H1 (cell line): ENCODE data around the gene SIRT7. TPM values are rescaled to one million over a fixed set of nuclear protein-coding genes. Genes with fewer than 3 reads are reported as not detected.

Experiments used
- CTCF ChIA-PET: fragments of 300-600 bp; sonication (Branson Sonifier 250); formaldehyde crosslinking; loops from one replicate; lab custom pipeline; 2021; ENCODE audit not compliant: partially characterized antibody; lab: Charles Lee
- POLR2A ChIA-PET: fragments of 300-600 bp; sonication (Branson Sonifier 250); formaldehyde crosslinking; loops from one replicate; lab custom pipeline; 2021; ENCODE audit warnings: inconsistent platforms; ENCODE audit not compliant: partially characterized antibody; lab: Charles Lee
- DNase-seq, 2 experiments: peaks; one replicate each; pipeline versions ENCODE4 v3.0.0 to v3.0.0-alpha.2; 2010 to 2022; ENCODE audit warnings: low spot score in 2 of 2, low read depth in 1 of 2, mixed read lengths in 1 of 2
- FAIRE-seq: peaks from 2 replicates; lab custom pipeline; 2011; peaks lifted over from hg19 to GRCh38; lab: Jason Lieb, UNC
- H2AFZ ChIP-seq: 2 replicates; pipeline ENCODE4 v1.8.1; 2012; ENCODE audit warnings: low read length, inconsistent platforms
- H2AK5ac ChIP-seq: 2 replicates; pipeline ENCODE4 v1.6.1; 2013; ENCODE audit warnings: low read depth, low read length
- H2BK120ac ChIP-seq: replicated peaks from 2 replicates; pipeline ENCODE3; 2013; ENCODE audit warnings: low read depth, low read length, inconsistent platforms
- H2BK12ac ChIP-seq: 2 replicates; pipeline ENCODE4 v1.6.1; 2013; ENCODE audit warnings: low read depth, low read length
- H2BK15ac ChIP-seq: 2 replicates; pipeline ENCODE4 v1.6.1; 2013; ENCODE audit warnings: low read length
- H2BK20ac ChIP-seq: 2 replicates; pipeline ENCODE4 v1.6.1; 2013; ENCODE audit warnings: low read length
- H2BK5ac ChIP-seq: 2 replicates; pipeline ENCODE4 v1.6.1; 2013; ENCODE audit warnings: low read depth, low read length
- H3K14ac ChIP-seq: 2 replicates; pipeline ENCODE4 v1.6.1; 2013; ENCODE audit warnings: inconsistent platforms; ENCODE audit not compliant: insufficient read length
- H3K18ac ChIP-seq: 2 replicates; pipeline ENCODE4 v1.6.1; 2013; ENCODE audit warnings: low read length; ENCODE audit errors: extremely low read depth
- H3K23ac ChIP-seq: 2 replicates; pipeline ENCODE4 v1.6.1; 2013; ENCODE audit warnings: inconsistent platforms; ENCODE audit not compliant: insufficient read length
- H3K23me2 ChIP-seq: 2 replicates; pipeline ENCODE4 v1.6.1; 2013; ENCODE audit warnings: low read depth, low read length
- H3K27ac ChIP-seq: 2 replicates; pipeline ENCODE4 v1.6.1; 2011; ENCODE audit warnings: low read depth, low read length, inconsistent platforms
- H3K27me3 ChIP-seq, 4 experiments: replicated peaks in 1 of 4; 1 replicate in 1 of 4; 2 replicates in 3 of 4; pipeline versions ENCODE4 v1.6.1 to v1.8.1; 2011 to 2013; ENCODE audit warnings: low read length in 3 of 4, mild to moderate bottlenecking in 3 of 4, inconsistent platforms in 2 of 4, mixed read lengths in 2 of 4, moderate library complexity in 1 of 4; ENCODE audit not compliant: control insufficient read depth in 3 of 4, insufficient read depth in 3 of 4; ENCODE audit errors: extremely low read depth in 1 of 4
- H3K36me3 ChIP-seq, 4 experiments: 2 replicates each; pipeline versions ENCODE4 v1.6.1 to v1.8.1; 2011 to 2013; ENCODE audit warnings: mild to moderate bottlenecking in 4 of 4, low read length in 3 of 4, moderate library complexity in 2 of 4, control low read depth in 1 of 4, inconsistent platforms in 1 of 4; ENCODE audit not compliant: insufficient read depth in 4 of 4, control insufficient read depth in 2 of 4
- H3K4ac ChIP-seq: replicated peaks from 2 replicates; pipeline ENCODE3; 2013; ENCODE audit warnings: low read length, low read depth, mixed read lengths, inconsistent platforms; ENCODE audit not compliant: insufficient read length
- H3K4me1 ChIP-seq, 4 experiments: replicated peaks in 1 of 4; 1 replicate in 1 of 4; 2 replicates in 3 of 4; pipeline versions ENCODE4 v1.6.1 to v1.8.1; 2011 to 2013; ENCODE audit warnings: low read length in 3 of 4, inconsistent platforms in 2 of 4, mixed read lengths in 1 of 4; ENCODE audit not compliant: insufficient read depth in 4 of 4, control insufficient read depth in 3 of 4
- H3K4me2 ChIP-seq, 2 experiments: 2 replicates each; pipeline versions ENCODE4 v1.6.1 to v1.8.1; 2011 to 2013; ENCODE audit warnings: low read depth in 2 of 2, low read length in 2 of 2, control low read depth in 1 of 2, inconsistent platforms in 1 of 2, mild to moderate bottlenecking in 1 of 2; ENCODE audit not compliant: insufficient read depth in 1 of 2
- H3K4me3 ChIP-seq, 4 experiments: fragments of 200-600, 300-600 bp in 1 of 4; sonication (generic), shearing (Covaris generic), sonication (Bioruptor Twin) in 1 of 4; 2 replicates each; pipeline versions ENCODE4 v1.5.1 to v1.8.1; 2011 to 2016; ENCODE audit warnings: low read length in 4 of 4, low read depth in 3 of 4, control low read depth in 2 of 4, inconsistent platforms in 2 of 4, mild to moderate bottlenecking in 2 of 4, mixed read lengths in 1 of 4, moderate library complexity in 1 of 4; ENCODE audit not compliant: insufficient read depth in 2 of 4; ENCODE audit errors: extremely low read depth in 1 of 4
- H3K56ac ChIP-seq: replicated peaks from 2 replicates; pipeline ENCODE3; 2013; ENCODE audit warnings: low read depth, mild to moderate bottlenecking, mixed read lengths, low read length, inconsistent platforms; ENCODE audit not compliant: insufficient read length
- H3K79me1 ChIP-seq: 2 replicates; pipeline ENCODE4 v1.6.1; 2013; ENCODE audit warnings: low read depth, low read length, control low read depth
- H3K79me2 ChIP-seq, 2 experiments: 2 replicates each; pipeline versions ENCODE4 v1.6.1 to v1.8.1; 2012 to 2013; ENCODE audit warnings: low read length in 2 of 2, mild to moderate bottlenecking in 2 of 2, inconsistent platforms in 1 of 2; ENCODE audit not compliant: insufficient read depth in 2 of 2, control insufficient read depth in 1 of 2
- H3K9ac ChIP-seq, 4 experiments: replicated peaks in 1 of 4; 1 replicate in 1 of 4; 2 replicates in 3 of 4; pipeline versions ENCODE4 v1.6.1 to v1.8.1; 2011 to 2013; ENCODE audit warnings: low read depth in 3 of 4, low read length in 3 of 4, control low read depth in 2 of 4, mild to moderate bottlenecking in 2 of 4, moderate library complexity in 2 of 4, inconsistent platforms in 1 of 4; ENCODE audit errors: extremely low read depth in 1 of 4
- H3K9me3 ChIP-seq, 2 experiments: 2 replicates each; pipeline versions ENCODE4 v1.6.1 to v1.8.1; 2012 to 2013; ENCODE audit warnings: mild to moderate bottlenecking in 2 of 2, moderate library complexity in 2 of 2, control low read depth in 1 of 2, inconsistent platforms in 1 of 2, low read depth in 1 of 2, low read length in 1 of 2, mixed read lengths in 1 of 2; ENCODE audit not compliant: insufficient read depth in 2 of 2
- H4K20me1 ChIP-seq, 2 experiments: replicated peaks in 1 of 2; 2 replicates each; pipeline versions ENCODE3 to v1.8.1; 2011 to 2013; ENCODE audit warnings: inconsistent platforms in 2 of 2, low read length in 2 of 2, mild to moderate bottlenecking in 1 of 2; ENCODE audit not compliant: insufficient read depth in 2 of 2, control insufficient read depth in 1 of 2
- H4K5ac ChIP-seq: 2 replicates; pipeline ENCODE4 v1.6.1; 2013; ENCODE audit warnings: low read length, low read depth, mixed read lengths, inconsistent platforms; ENCODE audit not compliant: insufficient read length
- H4K8ac ChIP-seq: 2 replicates; pipeline ENCODE4 v1.8.0; 2013; ENCODE audit warnings: mild to moderate bottlenecking, moderate library complexity, low read length, inconsistent platforms; ENCODE audit not compliant: insufficient read depth; ENCODE audit errors: extremely low read depth
- H4K91ac ChIP-seq: replicated peaks from 2 replicates; pipeline ENCODE3; 2013; ENCODE audit warnings: low read length, mixed read lengths, inconsistent platforms; ENCODE audit not compliant: insufficient read length
- EGR1 ChIP-seq: IDR thresholded peaks from 2 replicates; pipeline ENCODE4 v1.6.1; 2011; ENCODE audit warnings: low read depth, low read length, borderline replicate concordance
- EP300 ChIP-seq, 2 experiments: IDR thresholded peaks; 1 replicate in 1 of 2; 2 replicates in 1 of 2; pipeline ENCODE4 v1.6.1; 2011 to 2012; ENCODE audit warnings: low read depth in 2 of 2, low read length in 2 of 2, mild to moderate bottlenecking in 2 of 2, borderline replicate concordance in 1 of 2, inconsistent platforms in 1 of 2, moderate library complexity in 1 of 2
- GABPA ChIP-seq: IDR thresholded peaks from 2 replicates; pipeline ENCODE4 v1.6.1; 2011; ENCODE audit warnings: mild to moderate bottlenecking, low read length, moderate library complexity, borderline replicate concordance; ENCODE audit not compliant: insufficient read depth
- MAFK ChIP-seq: IDR thresholded peaks from 2 replicates; pipeline ENCODE4 v1.6.1; 2012; ENCODE audit warnings: low read depth, mild to moderate bottlenecking, improper control_type of control experiment, low read length
- SUZ12 ChIP-seq: fragments of 200-600 bp; sonication (generic); IDR thresholded peaks from 2 replicates; pipeline ENCODE4 v1.6.1; 2012; ENCODE audit warnings: mild to moderate bottlenecking, inconsistent platforms, low read length, moderate library complexity, mixed read lengths
- TEAD4 ChIP-seq: IDR thresholded peaks from 2 replicates; pipeline ENCODE4 v1.6.1; 2012; ENCODE audit warnings: low read depth, low read length, inconsistent platforms, mixed read lengths
- WGBS, 2 experiments: shearing (Covaris generic) in 1 of 2; methylation state at CpG; one replicate each; pipeline versions ENCODE4 v1.1.6 to v1.1.7; 2013 to 2015; ENCODE audit warnings: low lambda C conversion rate in 2 of 2, mixed read lengths in 2 of 2, inconsistent platforms in 1 of 2, low coverage in 1 of 2, missing lambda C conversion rate in 1 of 2; ENCODE audit not compliant: insufficient replicate concordance in 2 of 2, insufficient coverage in 1 of 2, insufficient read length in 1 of 2; ENCODE audit errors: extremely low coverage in 1 of 2, missing lambda C conversion rate in 1 of 2; 5-methylcytosine and 5-hydroxymethylcytosine counted together
- polyA plus RNA-seq, 7 experiments: library from polyadenylated mRNA; depleted of rRNA in 3 of 7; stranded (reverse) in 5 of 7; unstranded in 2 of 7; fragments of >200 nt in 5 of 7; fragments of 200-250 nt in 2 of 7; gene quantifications; 1 replicate in 5 of 7; 2 replicates in 1 of 7; 4 replicates in 1 of 7; pipeline versions ENCODE4 v1.2.1 to v1.2.3, GENCODE V29; 2011 to 2013; ENCODE audit warnings: missing spikeins in 2 of 7, mixed read lengths in 2 of 7
- total RNA-seq: library from RNA; stranded (reverse); fragmentation: NEBNext Ultra II Directional; extraction: Animal tissue kit (Norgen Biotek cat#: 25700); gene quantifications from 2 replicates; pipeline ENCODE4 v1.2.1, GENCODE V29; 2021

The SIRT7 gene
- total and polyA plus RNA-seq, 2 of the 8 experiments (the other 6 are each of a cell fraction or from before 2014, with no cell fraction given) = 5.8 to 16.6 TPM

DNA sequence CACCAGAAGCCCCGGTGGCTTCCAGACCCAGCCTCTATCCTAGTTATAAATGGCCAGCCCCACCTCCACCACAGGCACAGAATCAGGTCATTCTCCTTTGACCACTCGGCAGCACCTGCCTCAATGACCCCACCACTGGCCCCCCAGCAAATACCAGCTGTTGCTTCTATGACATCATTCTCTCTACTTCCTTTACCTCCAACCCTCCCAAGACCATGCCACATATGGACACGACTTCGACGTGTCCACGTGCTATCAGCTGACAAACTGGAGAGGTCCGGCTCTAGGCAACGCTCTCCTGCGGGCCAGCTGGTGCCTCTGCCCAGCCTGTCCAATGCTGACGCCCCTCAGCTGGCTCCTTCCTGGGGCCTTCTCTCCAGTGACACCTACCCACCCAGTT, 32.5 kb downstream of the SIRT7 start:
- DNase-seq = no peak
- Histone ChIP-seq H4K8ac (no peak overlapping the region), H2BK120ac (no peak overlapping the region), H3K9ac (0 out of 7 replicates have a peak overlapping the region, but pooled peaks of 1 of the 4 experiments have one; percentile 11), H2BK5ac (no peak overlapping the region), H3K27ac (no peak overlapping the region), H3K4me2 (no peak overlapping the region), H4K20me1 (peaks cover 19 to 25% of the 10 kb centered on the region in 2 experiments), H3K23me2 (peaks cover under 1% of the 10 kb centered on the region; the same call in 1 of the 2 replicates), H4K5ac (no peak overlapping the region), H3K9me3 (no peaks in the 10 kb centered on the region), H3K4me3 (no peak overlapping the region), H3K4me1 (peaks cover 0 to 3% (median 1%) of the 10 kb centered on the region in 4 experiments; a peak in 5 of 7 replicates), H3K4ac (no peak overlapping the region), H2BK20ac (no peak overlapping the region), H3K79me1 (peaks cover 15% of the 10 kb centered on the region), H3K56ac (no peak overlapping the region), H3K14ac (no peak overlapping the region), H3K18ac (no peak overlapping the region), H2BK15ac (no peak overlapping the region), H3K79me2 (peaks cover 4 to 29% of the 10 kb centered on the region in 2 experiments), H3K27me3 (no peaks in the 10 kb centered on the region), H2BK12ac (no peak overlapping the region), H2AK5ac (no peak overlapping the region), H3K36me3 (peaks cover 34 to 66% (median 41%) of the 10 kb centered on the region in 4 experiments), H3K23ac (no peak overlapping the region), H4K91ac (no peak overlapping the region), H2AFZ (no peak overlapping the region)
- ChIA-PET POLR2A (interaction anchor here (1.1 to 12.3 kb wide), 11 partner anchors 7 to 177 kb away, joined by 3 to 151 read pairs (median 4); partner anchors contain the start of genes ARHGDIA, NPB and P4HB), CTCF (interaction anchor here (0.5 to 3.9 kb wide), 2 partner anchors 16 to 44 kb away, joined by 3 to 24 read pairs; partner anchors contain the start of gene ARHGDIA)
- 96% methylated on average over 10 of the region's 10 CpGs; no CpG with 5 or more reads in 1 of the 2 experiments for WGBS, 2 experiments
- no peak for TF ChIP-seq GABPA
- TF ChIP-seq EGR1 = no peak
- TF ChIP-seq SUZ12 = no peak
- no peak for TF ChIP-seq TEAD4
- no peak for TF ChIP-seq EP300 (IDR thresholded peaks at IDR 0.05; ENCODE audit: borderline replicate concordance in 1 of 2, low read depth in 2 of 2, low read length in 2 of 2)
- TF ChIP-seq MAFK = no peak
- FAIRE-seq = no peak
